ENCODE results near the gene LRRC43.

Gene LRRC43

DNA sequence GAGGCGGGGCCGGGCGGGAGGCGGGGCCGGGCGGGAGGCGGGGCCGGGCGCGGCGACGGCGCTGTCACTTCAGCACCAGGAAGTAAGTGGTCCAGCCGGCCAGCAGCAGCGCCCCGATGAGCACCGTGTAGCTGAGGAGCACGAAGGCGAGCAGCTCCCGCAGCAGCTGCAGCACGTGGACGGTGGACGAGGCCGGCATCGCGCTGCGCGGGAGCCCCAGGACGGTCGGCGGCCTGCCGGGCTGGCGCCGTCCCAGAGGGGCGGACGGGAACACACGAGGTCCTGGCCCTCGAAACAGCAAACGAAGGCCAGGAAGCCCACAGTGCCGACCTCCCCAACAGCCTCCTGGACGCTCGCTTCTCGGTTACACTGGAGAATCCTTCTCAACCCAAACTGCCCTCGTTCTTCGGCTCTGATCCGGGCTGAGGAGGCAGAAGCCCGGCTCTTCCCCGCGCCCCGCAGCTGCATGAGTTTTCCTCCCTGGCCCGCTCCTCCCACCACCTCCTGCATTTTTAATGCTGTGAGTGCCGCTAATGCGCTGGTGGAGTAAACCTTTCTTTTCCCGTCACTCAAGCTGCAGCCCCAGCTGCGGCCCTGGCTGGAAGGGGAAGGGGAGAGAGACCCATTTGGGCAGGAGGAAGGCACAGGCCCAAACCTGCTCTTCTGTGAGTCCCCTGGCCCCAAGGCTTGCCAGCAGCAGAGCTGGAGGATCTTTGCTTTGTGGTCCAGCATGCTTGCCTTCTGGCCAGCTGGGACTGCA lies 43.6 kb downstream of the LRRC43 start:
- DNase-seq (ENCODE audit: low spot score), result no peak

DNA sequence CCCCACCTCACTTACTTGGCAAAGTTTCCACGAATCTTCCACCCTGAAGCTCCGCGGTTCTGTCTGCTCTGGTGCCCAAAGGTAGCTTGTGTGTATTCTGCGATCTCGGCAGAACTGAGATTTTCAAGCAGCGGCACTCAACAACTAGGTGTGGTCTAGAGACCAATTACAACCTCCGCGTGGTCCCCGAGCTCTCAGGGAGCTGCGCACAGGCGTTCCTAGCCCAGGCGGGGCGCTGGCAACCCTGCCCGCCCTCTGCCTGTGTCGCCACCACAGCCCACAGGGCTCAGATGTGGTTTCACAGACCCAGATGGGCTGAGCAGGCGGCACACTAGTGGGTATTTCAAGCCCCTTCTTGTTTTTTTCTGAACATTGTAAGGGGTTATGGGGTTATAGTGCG lies 44.4 kb downstream of the LRRC43 start:
- peak; percentile 76 for DNase-seq (ENCODE audit: low spot score)

GRCh38 chr12:122228092-122228491 lies 45.2 kb downstream of the LRRC43 start:
- no peak for DNase-seq (ENCODE audit: low spot score)

- no peak for DNase-seq (ENCODE audit: low spot score)
Observed at GRCh38 chr12:122230798-122231197, 47.9 kb downstream of the LRRC43 start.

DNA sequence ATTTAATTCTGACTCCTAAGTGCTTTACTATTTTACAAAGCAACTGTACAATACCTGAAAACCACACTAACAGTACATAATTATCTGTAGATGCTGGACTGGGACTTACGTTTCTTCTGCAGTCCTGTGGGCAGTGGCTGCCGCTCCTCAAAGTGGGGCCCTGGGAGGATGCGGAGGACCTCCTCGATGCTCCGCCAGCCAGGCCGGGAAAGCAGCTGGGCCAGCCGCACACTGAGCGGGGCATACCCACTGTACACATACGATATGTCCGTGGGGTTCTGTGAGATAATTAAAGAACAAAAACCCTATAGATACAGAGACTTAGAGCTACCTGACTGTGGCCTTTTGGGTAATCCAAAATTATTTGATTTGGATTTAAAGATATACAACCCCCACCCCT lies 49.8 kb downstream of the LRRC43 start:
- DNase-seq (ENCODE audit: low spot score), result no peak

GRCh38 chr12:122235741-122236140 lies 52.8 kb downstream of the LRRC43 start:
- no peak for DNase-seq (ENCODE audit: low spot score)

GRCh38 chr12:122238861-122239260 lies 55.9 kb downstream of the LRRC43 start:
- no peak for DNase-seq (ENCODE audit: low spot score)

DNA sequence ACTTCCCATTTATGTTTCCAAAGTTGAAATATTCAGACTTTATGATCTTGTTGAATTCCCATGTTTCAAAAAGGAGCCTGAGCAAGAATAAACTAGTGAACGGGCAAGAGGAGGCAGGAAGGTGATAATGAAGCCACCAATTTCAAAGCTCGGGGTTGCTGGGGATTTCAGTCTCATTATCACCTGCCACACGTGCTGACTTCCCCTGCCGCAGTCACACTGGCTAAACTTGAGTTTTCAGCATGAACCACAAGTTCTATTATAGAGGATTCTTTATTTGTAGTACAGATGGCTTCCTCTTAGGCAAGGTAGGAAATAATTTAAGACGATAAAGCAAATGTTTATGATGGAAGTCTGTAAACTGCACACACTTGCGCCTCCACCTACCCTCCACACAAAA lies 61.0 kb downstream of the LRRC43 start:
- no peak for DNase-seq (ENCODE audit: low spot score)

DNA sequence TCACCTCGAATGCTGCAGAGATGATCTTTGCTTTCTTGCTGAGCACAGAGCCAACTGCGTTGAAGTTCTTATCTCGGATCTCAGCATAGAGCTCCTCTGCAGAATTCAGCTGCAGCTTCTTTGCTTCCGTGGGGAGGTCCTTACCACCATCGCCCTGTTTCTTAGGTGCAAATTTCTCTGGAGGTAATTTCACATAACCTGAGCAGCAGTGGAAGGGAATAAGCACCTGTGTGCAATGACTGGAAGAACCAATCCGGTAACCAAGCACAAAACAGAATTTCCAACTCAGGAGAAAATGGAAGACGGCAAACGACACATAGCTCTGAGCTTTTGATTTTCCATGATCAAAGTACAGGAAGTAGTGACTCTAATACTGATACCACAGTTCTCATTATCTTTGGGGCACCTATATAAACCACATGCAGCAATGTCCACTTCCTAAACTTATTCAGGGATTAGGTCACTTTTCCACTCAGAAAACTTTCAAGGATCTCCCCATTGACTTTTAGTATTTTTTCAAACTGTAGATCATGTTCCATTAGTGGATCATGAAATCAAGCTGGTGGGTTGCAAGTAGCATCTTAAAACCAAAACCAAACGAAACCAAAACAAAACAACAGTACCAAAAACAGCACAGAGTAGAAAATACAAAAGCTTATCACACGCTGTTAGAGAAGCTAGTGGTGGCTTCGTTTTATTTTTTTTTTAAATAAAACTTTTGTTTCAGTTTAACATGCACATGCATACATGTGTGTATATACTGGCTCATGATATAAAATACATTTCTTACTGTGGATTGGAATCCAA lies 61.8 kb downstream of the LRRC43 start:
- no peak for DNase-seq (ENCODE audit: low spot score)

DNA sequence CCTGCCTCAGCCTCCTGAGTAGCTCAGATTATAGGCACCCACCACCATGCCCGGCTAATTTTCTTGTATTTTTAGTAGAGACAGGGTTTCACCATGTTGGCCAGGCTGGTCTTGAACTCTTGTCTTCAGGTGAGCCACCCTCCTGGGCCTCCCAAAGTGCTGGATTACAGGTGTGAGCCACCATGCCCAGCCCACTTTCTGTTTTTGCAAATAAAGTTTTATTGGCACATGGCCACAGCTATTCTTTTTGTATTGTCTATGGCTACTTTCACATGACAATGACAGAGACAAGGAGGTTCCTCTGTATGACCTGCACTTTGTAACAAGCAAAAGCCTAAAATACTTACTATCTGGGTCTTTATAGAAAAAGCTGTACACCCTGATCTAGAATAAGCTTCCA lies 62.6 kb downstream of the LRRC43 start:
- no peak for DNase-seq (ENCODE audit: low spot score)

DNA sequence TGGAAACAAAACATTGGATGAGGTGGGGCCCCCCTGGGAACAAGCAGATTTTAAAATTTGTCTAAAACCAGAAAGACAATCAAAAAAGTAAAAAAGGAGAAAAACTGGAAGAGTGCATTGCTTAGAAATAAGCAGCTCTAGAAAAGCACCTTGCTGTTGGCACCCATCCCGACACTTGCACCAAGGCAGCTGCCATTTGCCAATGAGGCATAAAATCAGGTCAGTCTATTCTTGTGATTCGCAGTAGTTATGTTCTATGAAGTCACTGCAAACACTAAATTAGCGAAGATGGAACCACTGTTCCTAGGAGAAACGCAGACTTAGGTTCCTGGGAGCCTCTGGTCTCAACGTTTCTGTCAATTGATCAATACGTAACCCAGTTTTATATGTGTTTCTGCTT lies 67.1 kb downstream of the LRRC43 start:
- no peak for DNase-seq (ENCODE audit: low spot score)

GRCh38 chr12:122250536-122250935 lies 67.6 kb downstream of the LRRC43 start:
- no peak for DNase-seq (ENCODE audit: low spot score)
